ENCODE results near the gene GPRC5B.

The GPRC5B gene

DNA sequence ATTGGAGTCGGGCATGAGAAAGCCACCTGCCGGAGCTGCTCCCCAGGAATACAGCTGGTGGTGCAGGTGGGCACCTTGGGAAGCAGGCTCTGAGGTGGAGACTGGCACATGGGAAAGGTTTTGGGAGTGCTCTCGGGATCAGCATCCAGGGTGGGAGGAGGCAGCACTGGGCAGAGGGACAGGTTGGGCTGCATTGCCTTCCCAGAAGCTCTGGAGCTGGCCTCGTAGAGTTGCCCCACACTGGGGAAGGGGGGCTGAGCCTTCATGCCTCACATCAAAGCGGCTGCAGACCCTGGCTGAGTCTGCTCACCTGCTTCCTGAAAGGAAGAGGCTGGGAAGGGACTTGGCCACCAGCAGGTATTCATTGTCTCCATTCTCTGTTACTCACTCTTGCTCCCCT is 13.5 kb upstream of the GPRC5B start:
- no peak for DNase-seq

DNA sequence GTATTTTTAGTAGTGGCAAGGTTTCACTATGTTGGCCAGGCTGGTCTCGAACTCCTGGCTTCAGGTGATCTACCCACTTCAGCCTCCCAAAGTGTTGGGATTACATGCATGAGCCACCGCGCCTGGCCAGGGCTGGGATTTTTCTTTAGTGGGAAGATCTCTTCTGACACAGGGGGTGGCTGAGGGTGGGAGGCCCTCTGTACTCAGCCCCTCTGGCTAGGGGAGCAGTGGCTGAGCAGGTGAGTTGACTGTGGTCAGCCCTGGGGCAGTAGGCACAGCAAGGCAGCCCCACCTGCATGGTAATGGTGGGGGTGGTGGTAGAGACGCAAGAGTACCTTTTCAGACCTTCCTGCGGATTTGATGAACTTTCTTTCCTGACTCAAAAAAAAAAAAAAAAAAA is 12.3 kb upstream of the GPRC5B start:
- no peak for DNase-seq

DNA sequence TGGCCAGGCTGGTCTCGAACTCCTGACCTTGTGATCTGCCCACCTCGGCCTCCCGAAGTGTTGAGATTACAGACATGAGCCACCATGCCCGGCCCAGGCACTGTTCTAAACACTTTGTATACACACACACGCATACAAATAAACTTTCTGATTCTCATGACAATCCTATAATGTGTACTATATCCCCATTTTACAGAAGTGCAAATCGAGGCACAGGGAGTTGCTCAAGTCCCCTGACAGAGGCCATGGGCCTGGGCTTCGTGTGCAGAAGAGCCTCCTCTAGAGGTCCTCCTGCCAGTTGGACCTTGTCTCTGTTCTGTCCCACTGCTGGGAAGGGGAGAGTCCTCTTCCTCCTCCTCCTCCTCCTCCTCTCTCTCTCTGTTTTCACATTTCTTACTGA is 9.9 kb upstream of the GPRC5B start:
- DNase-seq = no peak

DNA sequence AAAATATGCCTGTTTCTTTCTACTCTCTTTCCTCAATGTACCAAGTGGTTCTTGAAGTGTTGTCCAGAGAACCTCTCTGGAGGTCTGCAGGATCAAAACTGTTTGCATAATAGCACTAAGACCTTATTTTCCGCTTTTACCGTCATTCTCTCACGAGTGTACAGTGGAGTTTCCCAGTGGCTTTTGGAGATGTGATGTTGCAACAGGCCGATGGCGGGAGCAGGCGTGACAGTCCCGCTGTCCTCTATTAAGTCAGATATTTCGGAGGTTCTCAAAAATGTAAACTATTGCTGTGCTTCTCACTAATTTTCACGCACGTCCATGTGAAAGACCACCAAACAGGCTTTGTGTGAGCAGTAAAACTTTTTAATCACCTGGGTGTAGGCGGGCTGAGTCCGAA is 8.3 kb upstream of the GPRC5B start:
- DNase-seq = no peak

DNA sequence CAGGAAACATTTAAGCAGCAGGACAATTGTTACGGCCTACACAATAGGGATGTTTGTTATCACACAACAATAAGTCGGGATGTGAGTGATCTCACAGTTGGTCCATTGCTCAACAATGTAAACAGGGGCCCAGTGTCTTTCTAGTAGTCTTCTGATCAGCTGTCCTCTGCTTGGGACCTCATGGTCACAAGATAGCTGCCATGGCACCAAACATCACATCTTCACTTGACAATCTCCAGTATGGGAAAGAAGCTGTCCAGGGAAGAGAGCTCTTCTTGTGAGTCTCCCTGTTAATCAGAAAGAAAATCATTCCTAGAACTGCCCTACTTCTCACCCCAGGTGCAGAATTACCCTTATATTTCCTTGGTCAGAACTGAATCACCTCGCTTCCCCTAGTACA is 6.3 kb upstream of the GPRC5B start:
- DNase-seq = no peak

DNA sequence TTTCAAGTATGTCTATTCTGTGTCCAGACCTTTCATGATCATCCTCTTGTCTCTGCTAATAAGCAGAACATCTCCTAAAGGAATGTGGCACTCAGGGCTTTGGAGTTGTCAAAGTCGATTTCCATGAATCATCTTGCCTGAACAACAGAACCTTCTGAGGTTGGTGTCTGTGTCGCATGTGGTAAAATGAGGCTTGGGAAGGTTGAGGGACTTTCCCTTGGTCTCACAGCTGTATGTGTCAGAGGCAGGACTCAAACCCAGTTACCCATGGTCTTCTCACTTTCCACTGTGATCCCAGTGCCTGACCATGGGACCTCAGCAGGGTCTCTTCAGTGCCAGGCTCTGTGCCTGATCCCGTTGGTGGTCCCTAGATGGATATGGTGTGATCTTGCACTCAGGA is 4.2 kb upstream of the GPRC5B start:
- DNase-seq = no peak

DNA sequence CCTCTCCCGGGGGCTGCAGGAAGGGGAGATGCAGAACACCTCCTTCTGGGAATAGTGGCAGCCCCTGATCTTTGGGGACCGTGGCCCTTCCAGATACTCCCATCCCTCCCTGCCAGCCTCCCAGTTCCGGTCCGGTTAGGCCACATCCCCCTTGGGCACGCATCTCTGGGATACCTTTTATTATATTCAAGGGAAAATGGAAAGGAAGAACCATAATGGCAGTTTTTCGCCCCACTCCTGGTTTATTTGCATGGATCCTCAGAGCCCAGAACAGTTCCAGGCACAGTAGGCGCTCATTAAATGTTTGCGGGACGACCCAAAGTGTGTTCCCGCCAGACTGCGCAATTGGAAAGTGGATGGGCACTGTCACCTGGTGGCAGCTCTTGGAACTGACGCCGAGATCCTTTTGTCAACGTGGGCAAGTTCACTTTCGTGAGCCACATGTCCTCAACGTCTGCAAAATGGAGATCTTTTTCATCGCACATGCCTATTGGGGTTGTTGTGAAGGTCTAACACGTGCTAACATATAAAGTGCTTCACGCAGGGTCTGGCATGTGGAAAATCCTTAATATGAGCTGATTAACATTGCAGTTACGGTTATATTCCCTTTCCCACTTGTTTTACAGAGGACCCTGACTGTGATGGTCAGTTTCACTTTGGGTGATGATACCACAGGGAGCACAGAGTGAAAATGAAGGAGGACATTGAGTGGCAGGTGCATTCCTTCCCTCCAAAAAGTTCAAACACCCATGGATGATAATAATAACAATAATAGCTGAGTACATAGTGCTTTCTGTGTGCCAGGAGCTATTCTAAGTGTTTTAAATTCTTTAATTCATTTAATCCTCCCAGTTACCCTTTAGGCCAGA is 1.7 kb upstream of the GPRC5B start:
- DNase-seq = peak; percentile 35 to 75 (median 61)

DNA sequence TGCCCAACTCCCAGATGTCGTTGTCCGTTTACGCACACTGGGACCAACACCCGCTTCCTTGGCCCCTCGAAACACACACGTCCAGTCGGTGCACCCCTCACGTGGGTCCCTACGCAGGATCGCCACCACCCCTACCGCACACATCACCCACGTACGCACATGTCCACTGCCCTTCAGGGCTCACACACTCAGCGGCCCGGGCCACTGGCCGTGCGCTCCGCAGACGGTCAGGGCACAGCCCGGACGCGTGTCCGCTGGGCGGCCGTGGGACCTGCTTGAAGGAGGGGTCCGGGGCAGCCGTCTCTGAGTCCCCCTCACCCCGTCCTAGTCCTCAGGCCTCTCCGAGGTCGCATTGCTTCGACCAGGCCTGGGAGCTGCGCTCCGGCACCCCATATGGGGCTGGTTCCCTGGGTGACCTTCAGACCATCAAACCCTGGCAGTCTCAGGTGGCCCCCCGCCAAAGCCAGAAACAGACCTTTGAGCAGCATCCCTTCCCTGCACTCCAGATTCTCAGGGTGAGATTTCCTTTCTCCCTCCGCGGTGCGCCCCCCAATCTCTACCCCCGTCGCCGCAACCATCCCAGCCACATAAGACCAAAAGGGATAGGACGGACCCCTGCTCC is 914 bp upstream of the GPRC5B start:
- peak in 1 of 5 donors; percentile 2 for DNase-seq

DNA sequence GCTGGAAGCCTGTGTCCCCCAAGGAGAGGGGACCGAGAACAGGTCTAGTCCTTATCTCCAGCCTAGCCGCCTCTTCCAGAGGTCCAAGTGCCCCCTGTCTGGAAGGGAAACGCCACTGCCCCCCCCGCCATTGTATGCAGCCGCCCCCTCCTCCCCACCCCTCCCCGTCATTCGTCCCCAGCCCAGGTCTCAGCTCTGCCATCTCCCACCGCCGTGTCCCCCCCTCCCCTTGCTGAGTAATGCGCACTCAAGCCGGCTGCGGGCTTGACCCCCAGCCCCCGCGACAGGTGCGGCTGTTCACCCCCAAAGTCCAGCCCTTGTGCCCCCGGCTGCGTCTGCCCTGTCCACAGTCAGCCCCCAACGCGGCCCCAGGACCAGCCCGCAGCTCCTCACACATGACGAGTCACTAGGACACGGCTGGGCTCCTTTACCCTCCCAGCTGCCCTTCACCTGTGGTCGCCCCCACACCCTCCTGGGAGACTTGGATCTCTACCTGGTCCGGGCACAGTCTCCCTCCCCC is 622 bp downstream of the GPRC5B start:
- DNase-seq = no peak

DNA sequence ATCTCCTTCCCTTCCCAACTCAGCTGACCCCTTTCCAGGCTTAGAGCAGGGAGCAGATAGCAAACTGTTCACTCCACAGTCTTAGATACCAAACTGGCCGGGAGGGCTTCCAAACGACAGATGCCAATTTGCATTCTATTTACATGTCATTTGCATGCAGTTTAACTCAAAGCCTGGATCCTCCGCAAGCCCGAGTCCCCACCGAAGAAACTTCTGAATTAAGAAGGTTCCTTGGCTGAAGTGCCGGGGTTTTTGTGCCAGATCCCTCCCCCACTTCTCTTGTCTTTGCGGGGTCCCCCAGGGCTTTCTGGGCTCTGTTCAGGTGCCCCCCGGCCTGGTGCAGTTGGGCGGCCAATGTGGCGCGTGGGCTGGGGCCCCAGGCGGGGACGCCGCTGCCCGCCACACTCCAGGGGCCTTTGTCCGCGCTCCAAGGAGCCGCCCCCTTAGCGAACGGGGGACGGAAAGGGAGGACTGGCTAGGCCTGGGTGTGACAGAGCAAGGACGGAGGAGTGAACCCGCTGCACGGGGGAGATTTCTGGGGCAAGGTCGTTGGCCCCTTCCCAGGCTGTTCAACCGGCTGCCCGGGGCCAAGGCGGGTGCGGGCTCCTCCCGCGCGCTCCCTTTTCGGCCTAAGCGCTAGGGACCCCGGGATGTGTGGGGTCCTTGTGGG is 1.2 kb downstream of the GPRC5B start:
- DNase-seq = no peak

DNA sequence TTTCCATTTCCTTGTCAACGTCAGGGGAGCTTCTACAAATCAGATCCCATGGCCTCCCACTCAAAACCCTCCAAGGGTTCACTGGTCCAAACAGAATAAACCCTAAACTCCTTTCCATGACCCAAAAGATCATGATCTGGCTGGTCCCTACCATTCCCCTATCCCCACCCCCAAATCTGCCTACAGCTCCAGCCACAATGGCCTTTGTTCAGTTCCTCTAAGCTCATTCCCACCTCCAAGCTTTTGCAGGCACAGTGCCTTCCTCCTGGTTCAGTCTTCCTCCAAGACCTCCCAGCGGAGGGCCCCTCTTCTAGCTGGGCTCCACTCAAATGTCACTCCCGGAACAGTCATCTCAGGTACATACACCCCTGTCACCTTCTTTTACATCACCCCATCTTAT is 2.0 kb downstream of the GPRC5B start:
- no peak for DNase-seq

DNA sequence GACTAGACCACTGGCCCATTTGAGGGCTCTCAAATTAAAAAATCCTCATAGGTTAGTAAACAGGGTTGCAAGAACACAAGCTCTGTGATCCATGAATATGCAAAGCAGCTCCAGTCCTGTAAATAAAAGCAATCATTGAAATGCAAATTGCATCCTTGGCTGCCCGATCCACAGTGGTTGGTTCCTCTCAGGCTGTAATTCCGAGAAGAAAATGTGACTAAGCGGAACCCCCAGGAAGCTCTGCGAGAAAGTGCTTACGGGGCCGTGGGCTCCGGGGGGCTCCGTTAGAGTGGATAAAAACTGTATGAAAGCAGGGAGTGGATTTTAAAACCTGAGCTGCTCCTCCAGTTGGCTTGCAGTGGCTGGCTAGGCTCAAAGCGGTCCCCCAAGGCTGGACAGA is 2.5 kb downstream of the GPRC5B start:
- no peak for DNase-seq

DNA sequence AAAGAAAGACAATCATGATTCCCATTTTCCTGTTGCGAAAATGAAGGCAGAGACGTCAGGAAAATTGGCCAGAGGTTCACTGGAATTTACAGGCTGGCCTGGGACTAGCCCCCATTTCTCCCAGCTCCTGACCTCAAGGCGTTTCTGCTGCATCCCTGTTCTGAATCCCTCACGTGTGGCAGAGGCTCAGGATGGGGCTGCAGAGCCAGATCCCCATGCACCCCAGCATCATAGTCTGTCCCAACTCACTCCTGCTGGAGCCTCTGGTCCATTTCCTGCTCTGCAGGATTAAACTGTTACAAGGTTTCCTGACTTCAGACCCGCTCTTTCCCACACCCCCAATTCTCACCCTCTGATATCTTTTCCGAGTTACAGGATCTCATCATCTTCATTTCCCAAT is 2.9 kb downstream of the GPRC5B start:
- DNase-seq = no peak

DNA sequence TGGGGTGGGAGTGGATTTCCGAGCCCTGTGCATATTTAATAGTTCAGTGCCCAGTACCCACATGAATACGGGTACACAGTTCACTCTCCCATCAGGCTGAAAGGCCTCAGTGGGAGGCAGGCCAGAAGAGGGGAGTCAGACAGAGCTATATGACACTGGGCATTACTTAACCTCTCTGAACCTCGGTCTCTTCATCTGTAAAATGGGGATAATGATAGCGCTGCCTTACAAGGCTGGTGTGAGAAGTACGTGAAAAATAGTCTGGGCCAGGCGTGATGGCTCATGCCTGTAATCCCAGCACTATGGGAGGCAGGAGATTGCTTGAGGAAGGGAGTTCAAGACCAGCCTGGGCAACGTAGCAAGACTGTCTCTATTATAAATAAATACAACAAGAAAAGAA is 3.6 kb downstream of the GPRC5B start:
- no peak for DNase-seq

DNA sequence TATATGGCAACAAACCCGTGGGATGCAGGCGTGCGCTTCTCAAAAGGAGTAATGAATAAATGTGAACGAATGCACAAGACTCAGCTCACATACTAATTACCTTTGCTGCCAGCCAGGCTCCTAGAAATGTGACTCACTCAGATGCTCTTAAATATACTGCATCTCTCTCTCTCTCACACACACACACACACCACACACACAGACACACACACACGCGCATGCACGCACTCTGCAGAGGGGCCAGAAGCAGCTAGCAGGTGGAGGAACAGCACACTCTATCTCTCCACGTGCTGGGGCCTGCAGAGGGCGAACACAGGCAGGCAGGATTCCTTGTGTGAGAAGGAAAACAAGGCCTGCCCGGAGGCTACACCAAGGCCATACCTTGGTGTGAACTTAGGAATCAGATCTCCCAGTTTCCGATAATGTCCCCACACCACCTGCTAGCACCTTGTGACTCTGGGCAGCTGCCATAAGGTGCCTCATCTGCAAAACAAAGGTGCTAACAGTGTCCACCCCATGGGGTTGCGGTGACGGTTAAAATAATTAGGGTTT is 5.3 kb downstream of the GPRC5B start:
- DNase-seq = no peak

DNA sequence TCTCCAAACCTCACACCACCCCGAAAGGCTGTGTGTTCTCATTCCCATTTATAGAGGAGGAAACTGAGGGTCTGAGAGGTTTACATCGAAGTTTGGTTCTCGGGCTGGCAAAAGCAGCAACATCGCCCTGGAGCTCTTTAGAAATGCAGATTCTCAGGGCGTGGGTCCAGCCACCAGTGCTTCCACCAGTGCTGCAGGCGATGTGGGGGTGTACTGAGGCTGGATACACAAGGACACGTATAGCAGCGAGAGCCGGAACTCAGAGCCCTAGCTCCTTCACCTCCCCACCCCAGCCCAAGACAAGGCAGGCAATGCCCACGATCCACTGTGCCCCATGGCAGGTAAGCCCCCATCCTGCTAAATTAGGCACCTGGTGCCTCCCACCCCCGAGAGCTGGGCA is 5.9 kb downstream of the GPRC5B start:
- DNase-seq = no peak

DNA sequence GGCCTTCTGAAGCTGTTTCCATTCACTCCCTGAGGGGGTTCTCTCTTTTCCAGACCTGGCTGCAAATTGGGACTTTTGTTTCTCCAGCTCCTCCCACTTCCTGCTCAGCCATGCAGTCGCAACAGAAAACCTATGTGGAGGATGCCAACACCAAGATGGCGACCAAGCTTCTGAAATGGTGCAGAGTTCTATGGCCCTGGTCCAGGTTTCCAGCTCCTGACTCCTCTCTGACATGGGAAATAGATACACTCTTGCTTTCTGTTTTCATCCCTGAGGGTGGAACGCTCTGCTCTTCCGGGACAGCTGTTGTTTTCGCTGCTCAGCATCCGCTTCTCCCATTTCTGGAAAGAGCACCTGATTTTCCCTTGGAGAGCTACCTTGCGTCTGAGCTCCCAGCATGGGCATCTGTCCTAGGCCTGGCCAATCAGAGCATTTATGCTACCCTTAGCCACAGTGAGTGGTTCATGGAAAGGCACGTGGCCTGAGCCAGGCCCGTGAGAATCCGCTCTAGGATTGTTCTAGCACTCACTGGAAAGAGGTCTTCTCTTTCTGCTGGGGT is 8.1 kb downstream of the GPRC5B start:
- DNase-seq = no peak

DNA sequence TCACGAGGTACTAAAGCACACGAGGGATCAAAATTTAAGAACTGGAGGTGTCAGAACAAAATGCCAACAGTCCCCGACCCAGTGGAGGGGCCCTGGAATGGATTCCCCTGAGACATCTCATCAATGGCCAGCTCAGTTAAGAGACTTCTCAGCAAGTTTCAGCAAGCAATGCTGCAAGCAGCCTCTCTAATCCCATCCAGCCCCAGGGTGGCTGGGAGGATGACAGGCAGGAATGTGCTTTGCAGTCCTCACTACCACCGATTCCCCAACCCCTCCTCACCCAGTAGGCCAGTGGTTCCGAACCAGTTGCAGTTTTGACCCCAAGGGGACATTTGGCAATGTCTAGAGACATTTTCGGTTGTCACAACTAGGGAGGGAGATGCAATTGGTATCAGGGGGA is 8.7 kb downstream of the GPRC5B start:
- DNase-seq = no peak

DNA sequence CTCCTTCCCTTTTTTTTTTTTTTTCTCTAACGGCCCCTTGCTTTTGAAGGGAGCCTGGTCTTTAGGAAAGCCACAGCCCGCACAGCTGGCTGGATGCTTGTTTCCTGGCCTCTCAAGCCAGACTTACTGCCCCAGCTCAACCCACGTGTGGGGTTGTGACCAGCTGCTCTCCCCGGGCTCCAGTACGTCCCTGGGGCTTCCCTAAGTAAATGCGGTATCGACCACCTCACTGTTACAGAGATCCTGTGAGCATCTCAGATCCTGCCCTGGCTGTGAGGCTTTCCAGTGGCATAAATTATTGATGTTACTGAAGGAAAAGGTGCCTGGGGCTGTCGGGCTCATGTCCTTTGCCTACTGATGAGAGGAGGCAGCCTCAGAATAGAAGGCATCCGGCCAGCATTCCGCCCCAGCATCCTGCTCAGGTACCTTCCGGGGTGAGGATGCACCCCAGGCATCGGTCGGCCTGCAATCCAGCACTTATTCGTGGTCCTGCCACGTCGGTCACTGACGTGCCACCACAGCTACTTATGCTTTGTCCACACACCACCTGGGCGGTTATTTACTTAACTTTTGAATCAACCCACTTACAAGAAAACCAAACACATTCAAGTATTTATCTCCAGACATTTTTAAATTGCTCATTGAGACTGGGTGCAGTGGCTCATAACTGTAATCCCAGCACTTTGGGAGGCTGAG is 9.6 kb downstream of the GPRC5B start:
- DNase-seq = no peak

DNA sequence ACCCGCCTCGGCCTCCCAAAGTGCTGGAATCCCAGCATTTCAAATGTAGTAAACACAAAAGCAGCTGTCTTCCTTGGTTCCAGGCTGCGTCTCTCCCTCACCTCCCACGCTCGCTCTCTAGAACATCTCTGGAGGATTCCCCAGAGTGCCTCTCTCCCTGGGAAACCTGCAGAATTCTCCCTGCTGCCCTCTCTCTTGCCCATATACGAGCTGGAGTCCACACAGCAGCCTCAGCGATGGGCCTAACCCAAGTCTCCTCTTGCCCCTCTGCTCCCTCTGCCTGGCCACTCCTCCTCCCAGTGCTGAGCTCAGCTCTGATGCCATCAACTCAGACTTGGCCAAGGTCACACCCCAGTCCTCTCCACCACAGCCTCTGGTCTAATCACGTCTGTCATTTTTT is 10.6 kb downstream of the GPRC5B start:
- DNase-seq = no peak

DNA sequence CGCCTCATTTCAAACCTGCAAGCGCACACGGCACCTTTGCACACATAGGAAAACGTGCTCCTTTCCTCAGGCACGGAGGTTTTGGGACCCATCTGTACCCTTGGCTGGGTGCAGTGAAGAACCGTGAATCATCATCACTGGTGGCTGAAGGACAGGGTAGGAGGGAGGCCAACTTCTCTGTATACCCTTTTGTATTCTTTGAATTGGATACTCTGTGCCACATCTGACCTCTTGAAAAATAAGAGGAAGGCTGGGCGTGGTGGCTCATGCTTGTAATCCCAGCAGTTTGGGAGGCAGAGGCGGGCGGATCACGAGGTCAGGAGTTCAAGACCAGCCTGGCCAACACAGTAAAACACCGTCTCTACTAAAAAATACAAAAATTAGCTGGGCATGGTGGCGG is 11.7 kb downstream of the GPRC5B start:
- no peak for DNase-seq

DNA sequence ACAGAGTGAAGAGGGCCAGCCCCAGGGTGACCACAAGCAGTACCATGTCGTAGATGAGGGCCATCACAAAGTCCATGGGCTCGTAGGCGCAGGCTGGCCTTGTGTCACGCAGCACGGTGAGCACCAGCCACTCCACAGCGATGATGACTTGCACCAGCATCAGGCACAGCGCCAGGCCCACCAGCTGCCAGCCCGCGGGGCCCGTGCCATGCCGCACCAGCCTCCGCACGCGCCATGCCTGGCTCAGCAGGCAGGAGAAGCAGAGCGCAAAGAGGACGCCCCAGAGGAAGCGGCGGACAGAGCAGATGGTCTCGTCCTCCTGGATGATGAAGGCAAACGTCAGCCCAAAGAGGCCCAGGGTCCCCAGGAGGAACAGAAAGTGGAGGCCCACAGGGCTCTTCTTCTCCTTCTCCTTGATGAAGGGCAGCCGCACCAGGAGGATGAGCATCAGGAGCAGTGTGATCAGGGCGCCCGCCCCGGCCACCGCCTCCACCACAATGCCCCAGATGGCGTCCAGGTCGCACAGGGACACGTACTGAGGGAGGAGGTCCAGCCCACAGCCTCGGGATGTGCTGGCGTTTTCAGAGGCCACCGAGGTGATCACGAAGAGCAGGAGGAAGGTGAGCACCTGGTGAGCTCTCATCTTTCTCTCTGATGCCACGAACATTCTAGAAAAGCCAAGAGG is 12.3 kb downstream of the GPRC5B start:
- DNase-seq = no peak
